ENCODE results near the gene HPSE2. TPM values are rescaled to one million over a fixed set of nuclear protein-coding genes. Genes with fewer than 3 reads are reported as not detected.

The HPSE2 gene
- total RNA-seq, 4 donors from 2014 or later, result 32.3 to 70.0 (median 43.6) TPM

- no peak for DNase-seq (ENCODE audit: extremely low spot score)
- Histone ChIP-seq H3K4me1 (no peaks in the 10 kb centered on the region), H3K36me3 (no peaks in the 10 kb centered on the region), H3K27ac (replicated peaks in 1 of 4) (no peak overlapping the region), H3K27me3 (no peaks in the 10 kb centered on the region), H3K4me3 (no peak overlapping the region), H3K9me3 (no peaks in the 10 kb centered on the region)
- TF ChIP-seq POLR2A (IDR thresholded peaks at IDR 0.05; ENCODE audit: low read depth), result no peak
- TF ChIP-seq, protein P1, sequence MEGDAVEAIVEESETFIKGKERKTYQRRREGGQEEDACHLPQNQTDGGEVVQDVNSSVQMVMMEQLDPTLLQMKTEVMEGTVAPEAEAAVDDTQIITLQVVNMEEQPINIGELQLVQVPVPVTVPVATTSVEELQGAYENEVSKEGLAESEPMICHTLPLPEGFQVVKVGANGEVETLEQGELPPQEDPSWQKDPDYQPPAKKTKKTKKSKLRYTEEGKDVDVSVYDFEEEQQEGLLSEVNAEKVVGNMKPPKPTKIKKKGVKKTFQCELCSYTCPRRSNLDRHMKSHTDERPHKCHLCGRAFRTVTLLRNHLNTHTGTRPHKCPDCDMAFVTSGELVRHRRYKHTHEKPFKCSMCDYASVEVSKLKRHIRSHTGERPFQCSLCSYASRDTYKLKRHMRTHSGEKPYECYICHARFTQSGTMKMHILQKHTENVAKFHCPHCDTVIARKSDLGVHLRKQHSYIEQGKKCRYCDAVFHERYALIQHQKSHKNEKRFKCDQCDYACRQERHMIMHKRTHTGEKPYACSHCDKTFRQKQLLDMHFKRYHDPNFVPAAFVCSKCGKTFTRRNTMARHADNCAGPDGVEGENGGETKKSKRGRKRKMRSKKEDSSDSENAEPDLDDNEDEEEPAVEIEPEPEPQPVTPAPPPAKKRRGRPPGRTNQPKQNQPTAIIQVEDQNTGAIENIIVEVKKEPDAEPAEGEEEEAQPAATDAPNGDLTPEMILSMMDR (IDR thresholded peaks at IDR 0.05), result no peak
- no peak for TF ChIP-seq POLR2AphosphoS5 (IDR thresholded peaks at IDR 0.05)
- intact Hi-C loops (cut with DNase I), result no loop called here
- 69% methylated on average over 8 of the region's 8 CpGs for WGBS
Measured at GRCh38 chr10:98815039-98815885, 420.4 kb downstream of the HPSE2 start.

DNA sequence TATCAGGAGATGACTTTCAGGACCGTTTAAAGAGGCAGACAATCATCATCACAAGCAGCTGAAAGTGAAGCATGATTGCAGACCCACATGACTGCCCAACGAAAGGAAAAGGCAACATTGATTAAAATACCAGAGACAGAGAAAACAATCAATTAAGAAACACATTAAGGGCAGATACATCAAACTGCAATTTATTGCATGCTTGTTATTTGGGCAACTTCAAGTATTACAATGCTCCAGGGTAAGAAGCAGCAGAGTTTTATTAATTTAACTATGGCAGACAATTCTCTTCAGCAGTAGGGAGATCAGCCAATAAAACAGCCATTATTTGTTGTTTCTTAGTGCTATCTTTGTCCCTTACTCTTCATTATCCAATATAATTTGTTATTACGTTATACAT, 421.2 kb downstream of the HPSE2 start:
- Histone ChIP-seq H3K4me3 (no peak overlapping the region), H3K4me1 (no peaks in the 10 kb centered on the region), H3K27me3 (no peaks in the 10 kb centered on the region), H3K27ac (replicated peaks in 1 of 4) (no peak overlapping the region), H3K36me3 (no peaks in the 10 kb centered on the region), H3K9me3 (no peaks in the 10 kb centered on the region)
- DNase-seq (ENCODE audit: extremely low spot score), result no peak
- no peak for TF ChIP-seq POLR2A (IDR thresholded peaks at IDR 0.05; ENCODE audit: low read depth)
- TF ChIP-seq EP300 (IDR thresholded peaks at IDR 0.05), result no peak
- TF ChIP-seq, protein P1 (IDR thresholded peaks at IDR 0.05), result no peak
- no peak for TF ChIP-seq POLR2AphosphoS5 (IDR thresholded peaks at IDR 0.05)
- WGBS, result 32% methylated on average over 3 of the region's 3 CpGs
- intact Hi-C loops (cut with DNase I), result no loop called here

GRCh38 chr10:98808282-98808892, 427.3 kb downstream of the HPSE2 start:
- intact Hi-C loops (cut with DNase I), result no loop called here
- no peak overlapping the region for H3K4me3 ChIP-seq
- 70% methylated on average over 2 of the region's 2 CpGs for WGBS
- no peaks in the 10 kb centered on the region for H3K27me3 ChIP-seq
- no peaks in the 10 kb centered on the region for H3K4me1 ChIP-seq
- no peak overlapping the region for H3K27ac ChIP-seq (replicated peaks in 1 of 4)
- H3K36me3 ChIP-seq, result no peaks in the 10 kb centered on the region
- TF ChIP-seq, protein P1 (IDR thresholded peaks at IDR 0.05), result no peak
- TF ChIP-seq POLR2AphosphoS5 (IDR thresholded peaks at IDR 0.05), result no peak
- TF ChIP-seq EP300 (IDR thresholded peaks at IDR 0.05), result no peak
- TF ChIP-seq POLR2A (IDR thresholded peaks at IDR 0.05; ENCODE audit: low read depth), result no peak
- no peaks in the 10 kb centered on the region for H3K9me3 ChIP-seq
- DNase-seq (ENCODE audit: extremely low spot score), result no peak

- Histone ChIP-seq H3K27me3 (no peaks in the 10 kb centered on the region), H3K4me3 (no peak overlapping the region), H3K36me3 (no peaks in the 10 kb centered on the region), H3K9me3 (no peaks in the 10 kb centered on the region), H3K27ac (replicated peaks in 1 of 4) (no peak overlapping the region), H3K4me1 (no peaks in the 10 kb centered on the region)
- DNase-seq (ENCODE audit: extremely low spot score), result no peak
- intact Hi-C loops (cut with DNase I), result no loop called here
- TF ChIP-seq EP300 (IDR thresholded peaks at IDR 0.05), result no peak
- TF ChIP-seq POLR2A (IDR thresholded peaks at IDR 0.05; ENCODE audit: low read depth), result no peak
- TF ChIP-seq, protein P1 (IDR thresholded peaks at IDR 0.05), result no peak
- TF ChIP-seq POLR2AphosphoS5 (IDR thresholded peaks at IDR 0.05), result no peak
Measured at GRCh38 chr10:98800263-98800662, 435.4 kb downstream of the HPSE2 start.

Measured in esophagus muscularis mucosa (tissue), 4 donors.